Measurements from ENCODE around the gene CYB5D1. TPM values are rescaled to one million over a fixed set of nuclear protein-coding genes. Genes with fewer than 3 reads are reported as not detected.

CYB5D1 gene
- total and polyA plus RNA-seq, 2 of the 8 experiments (the other 6 are each of a cell fraction or from before 2014, with no cell fraction given) = 11.0 to 18.0 TPM

- peak in 1 of 2 experiments; percentile 15; a peak in 1 of 4 replicates for TF ChIP-seq HDAC2 (IDR thresholded peaks at IDR 0.05; ENCODE audit: borderline replicate concordance in 1 of 2, low read depth in 2 of 2, low read length in 2 of 2)
- no peak for TF ChIP-seq ZNF274 (IDR thresholded peaks at IDR 0.05; ENCODE audit: borderline replicate concordance, extremely low read depth, low read length)
- no peak for TF ChIP-seq ATF3 (IDR thresholded peaks at IDR 0.05; ENCODE audit: insufficient read depth, low read depth, low read length)
- no peak for TF ChIP-seq BRCA1 (IDR thresholded peaks at IDR 0.05; ENCODE audit: low read depth, low read length)
- TF ChIP-seq USF2 (IDR thresholded peaks at IDR 0.05; ENCODE audit: low read length) = no peak
- no peak for TF ChIP-seq RNF2 (IDR thresholded peaks at IDR 0.05; ENCODE audit: borderline replicate concordance, low read depth, low read length, missing control alignments, poor library complexity, severe bottlenecking)
- no peak for TF ChIP-seq RFX5 (IDR thresholded peaks at IDR 0.05; ENCODE audit: borderline replicate concordance, low read depth, low read length)
- TF ChIP-seq MAX (IDR thresholded peaks at IDR 0.05) = peak; percentile 12; the same call in 1 of the 2 replicates
- peak; percentile 4 for TF ChIP-seq CTBP2 (IDR thresholded peaks at IDR 0.05; ENCODE audit: borderline replicate concordance, insufficient read depth, insufficient read length, low read length)
- no peak for TF ChIP-seq ATF2 (IDR thresholded peaks at IDR 0.05; ENCODE audit: low read length)
- TF ChIP-seq POU5F1 (IDR thresholded peaks at IDR 0.05; ENCODE audit: low read depth, low read length) = no peak
Observed at GRCh38 chr17:7886227-7887037, 28.6 kb downstream of the CYB5D1 start (continued).

Data from H1 (cell line).